Naive thymus-derived CD4-positive, alpha-beta T cell (primary cell): Measurements from ENCODE around the gene GLIPR2. TPM values are rescaled to one million over a fixed set of nuclear protein-coding genes. Genes with fewer than 3 reads are reported as not detected.

Experiments
- ATAC-seq: fragments of 150-1000 bp; cut with Tn5 transposase; 2 replicates; pipeline ENCODE4 v1.10.0; 2021; ENCODE audit warnings: mild to moderate bottlenecking, moderate library complexity
- CTCF ChIA-PET: fragments of 350-600 bp; sonication (Branson Sonifier 250); formaldehyde crosslinking; loops from one replicate; lab custom pipeline; 2021; ENCODE audit warnings: antibody characterized with exemption; lab: Charles Lee
- POLR2A ChIA-PET: fragments of 350-600 bp; sonication (Branson Sonifier 250); formaldehyde crosslinking; loops from one replicate; lab custom pipeline; 2021; ENCODE audit warnings: antibody characterized with exemption, inconsistent platforms; lab: Charles Lee
- DNase-seq, 9 donors: peaks; one replicate each; pipeline versions ENCODE4 v3.0.0 to v3.0.0-alpha.2; 2020 to 2022; ENCODE audit warnings: mixed read lengths in 1 of 9
- H3K27ac ChIP-seq: one replicate; pipeline ENCODE4 v1.7.0; 2013; ENCODE audit warnings: mild to moderate bottlenecking, low read depth, low read length, moderate library complexity
- H3K27me3 ChIP-seq, 2 donors: one replicate each; pipeline ENCODE4 v1.7.0; 2013; ENCODE audit warnings: low read length in 2 of 2, mild to moderate bottlenecking in 2 of 2, moderate library complexity in 2 of 2; ENCODE audit not compliant: control insufficient read depth in 2 of 2, insufficient read depth in 2 of 2
- H3K36me3 ChIP-seq, 3 experiments: 1 replicate in 2 of 3; 2 replicates in 1 of 3; pipeline ENCODE4 v1.7.0; 2013; ENCODE audit warnings: low read length in 3 of 3, mild to moderate bottlenecking in 3 of 3, moderate library complexity in 1 of 3; ENCODE audit not compliant: insufficient read depth in 3 of 3, control insufficient read depth in 2 of 3
- H3K4me1 ChIP-seq, 2 donors: one replicate each; pipeline ENCODE4 v1.7.0; 2013; ENCODE audit warnings: low read length in 2 of 2, mild to moderate bottlenecking in 2 of 2, moderate library complexity in 1 of 2; ENCODE audit not compliant: control insufficient read depth in 2 of 2, insufficient read depth in 2 of 2
- H3K4me3 ChIP-seq: 2 replicates; pipeline ENCODE4 v1.7.0; 2013; ENCODE audit warnings: mild to moderate bottlenecking, low read length
- H3K9me3 ChIP-seq, 3 experiments: 1 replicate in 2 of 3; 2 replicates in 1 of 3; pipeline ENCODE4 v1.7.0; 2013; ENCODE audit warnings: low read length in 3 of 3; ENCODE audit not compliant: control insufficient read depth in 2 of 3
- H3K27ac Mint-ChIP-seq, 9 donors: one replicate each; pipeline ENCODE4 v1.8.0; 2020 to 2022; ENCODE audit warnings: mixed read lengths in 9 of 9, mild to moderate bottlenecking in 8 of 9, moderate library complexity in 5 of 9, inconsistent platforms in 2 of 9
- H3K27me3 Mint-ChIP-seq, 5 donors: one replicate each; pipeline ENCODE4 v1.8.0; 2021 to 2022; ENCODE audit warnings: mixed read lengths in 5 of 5, mild to moderate bottlenecking in 1 of 5
- H3K36me3 Mint-ChIP-seq, 5 donors: one replicate each; pipeline ENCODE4 v1.8.0; 2020 to 2022; ENCODE audit warnings: mixed read lengths in 5 of 5, mild to moderate bottlenecking in 3 of 5, inconsistent platforms in 1 of 5
- H3K4me1 Mint-ChIP-seq, 7 donors: one replicate each; pipeline ENCODE4 v1.8.0; 2020 to 2022; ENCODE audit warnings: mixed read lengths in 7 of 7, mild to moderate bottlenecking in 3 of 7, inconsistent platforms in 1 of 7
- H3K4me3 Mint-ChIP-seq, 10 donors: one replicate each; pipeline ENCODE4 v1.8.0; 2020 to 2022; ENCODE audit warnings: mild to moderate bottlenecking in 10 of 10, mixed read lengths in 10 of 10, moderate library complexity in 6 of 10, inconsistent platforms in 2 of 10
- H3K9me3 Mint-ChIP-seq, 11 donors: one replicate each; pipeline ENCODE4 v1.8.0; 2020 to 2022; ENCODE audit warnings: mixed read lengths in 11 of 11, mild to moderate bottlenecking in 4 of 11, inconsistent platforms in 1 of 11, moderate library complexity in 1 of 11
- intact Hi-C, 2 donors: fragments of 100-400 bp; cut with micrococcal nuclease; formaldehyde crosslinking; loops; one replicate each; pipeline ENCODE4 v1.15.1; 2023
- polyA plus RNA-seq, 2 donors: library from polyadenylated mRNA; unstranded; fragments of 300-500 nt; fragmentation: Illumina TruSeq; gene quantifications; one replicate each; pipeline ENCODE4 v1.2.3, GENCODE V29; 2021
- total RNA-seq, 6 experiments: library from RNA in 5 of 6; stranded (reverse) in 5 of 6; gene quantifications; 1 replicate in 5 of 6; 2 replicates in 1 of 6; pipeline ENCODE4 v1.2.3 and lab custom pipeline; 2021 to 2026

GLIPR2 gene
- total and polyA plus RNA-seq, 7 experiments from 2014 or later: 7.7 to 74.7 (median 38.8) TPM

- peak overlapping the region; percentile 74 to 91 (median 88) for H3K4me3 Mint-ChIP-seq
- ChIA-PET POLR2A (interaction anchor here (0.6 to 2.7 kb wide), 10 partner anchors 8 to 39 kb away, joined by 3 to 14 read pairs (median 4); partner anchors contain the start of genes CCIN, CLTA and GLIPR2), CTCF (interaction anchor here (0.9 to 1.8 kb wide), 5 partner anchors 13 to 48 kb away, joined by 3 to 7 read pairs (median 4); partner anchors contain the start of genes CCIN and GLIPR2)
These were observed 15.0 kb downstream of the GLIPR2 start for GRCh38 chr9:36151316-36152210.

GRCh38 chr9:36152741-36153438 is 16.4 kb downstream of the GLIPR2 start:
- intact Hi-C loops: loop anchor here (1.0 kb wide), 6 partner anchors 8 to 50 kb away; partner anchors contain the start of genes CLTA (in 1 of the 2) and GLIPR2 (in 1 of the 2)
- peak overlapping the region; percentile 67 to 99 (median 87) for H3K27ac Mint-ChIP-seq
- peaks cover 55 to 59% of the 10 kb centered on the region in 2 donors for H3K4me1 ChIP-seq
- peak overlapping the region in 8 of 10 donors; percentile 27 to 62 (median 46) for H3K4me3 Mint-ChIP-seq
- peaks cover 0 to 9% (median 0%) of the 10 kb centered on the region in 3 experiments for H3K36me3 ChIP-seq
- H3K36me3 Mint-ChIP-seq: peaks cover 0 to 43% (median 14%) of the 10 kb centered on the region in 5 donors
- H3K27ac ChIP-seq: peak overlapping the region; percentile 88
- POLR2A ChIA-PET: interaction anchor here (0.6 to 2.6 kb wide), 9 partner anchors 9 to 287 kb away, joined by 3 to 14 read pairs (median 5); partner anchors contain the start of gene GLIPR2
- peaks cover 35 to 56% (median 49%) of the 10 kb centered on the region in 7 donors for H3K4me1 Mint-ChIP-seq
- CTCF ChIA-PET: interaction anchor here (0.9 to 1.8 kb wide), 2 partner anchors 14 to 16 kb away, joined by 3 to 7 read pairs; partner anchors contain the start of gene GLIPR2
- H3K9me3 ChIP-seq: no peaks in the 10 kb centered on the region
- no peaks in the 10 kb centered on the region for H3K27me3 Mint-ChIP-seq
- no peaks in the 10 kb centered on the region for H3K27me3 ChIP-seq
- ATAC-seq (no peak), DNase-seq (no peak)
- no peak overlapping the region for H3K4me3 ChIP-seq
- no peaks in the 10 kb centered on the region for H3K9me3 Mint-ChIP-seq

More at GRCh38 chr9:36151316-36152210, 15.0 kb downstream of the GLIPR2 start:
- Histone ChIP-seq H3K4me1 (peaks cover 63 to 68% of the 10 kb centered on the region in 2 donors), H3K27ac (peak overlapping the region; percentile 88), H3K27me3 (no peaks in the 10 kb centered on the region), H3K36me3 (peaks cover 0 to 7% (median 0%) of the 10 kb centered on the region in 3 experiments), H3K4me3 (peak overlapping the region; percentile 53), H3K9me3 (no peaks in the 10 kb centered on the region)
- peaks cover 46 to 68% (median 61%) of the 10 kb centered on the region in 7 donors for H3K4me1 Mint-ChIP-seq
- H3K9me3 Mint-ChIP-seq: peaks cover 0 to 4% (median 0%) of the 10 kb centered on the region in 11 donors
- peaks cover 0 to 47% (median 20%) of the 10 kb centered on the region in 5 donors for H3K36me3 Mint-ChIP-seq
- peak; percentile 94 for ATAC-seq
- intact Hi-C loops: loop anchor here (1.0 to 2.0 kb wide), 8 partner anchors 8 to 48 kb away; partner anchors contain the start of genes CLTA (in 2 of the 2) and GLIPR2 (in 2 of the 2)
- no peaks in the 10 kb centered on the region for H3K27me3 Mint-ChIP-seq
- H3K27ac Mint-ChIP-seq: peak overlapping the region; percentile 97 to 99 (median 99)
- peak; percentile 63 to 91 (median 87) for DNase-seq

GRCh38 chr9:36153746-36154145 is 17.2 kb downstream of the GLIPR2 start:
- H3K4me3 Mint-ChIP-seq: peak overlapping the region in 6 of 10 donors; percentile 0 to 69 (median 50)
- POLR2A ChIA-PET: interaction anchor here (0.7 to 1.6 kb wide), 2 partner anchors 12 to 62 kb away, joined by 4 to 8 read pairs; no protein-coding TSS in a partner anchor

GRCh38 chr9:36154331-36154952 is 17.9 kb downstream of the GLIPR2 start:
- Histone ChIP-seq H3K4me1 (peaks cover 39 to 45% of the 10 kb centered on the region in 2 donors), H3K27me3 (no peaks in the 10 kb centered on the region), H3K9me3 (no peaks in the 10 kb centered on the region), H3K27ac (peak overlapping the region; percentile 39), H3K4me3 (no peak overlapping the region), H3K36me3 (peaks cover 0 to 12% (median 0%) of the 10 kb centered on the region in 3 experiments)
- Mint-ChIP-seq H3K9me3 (peaks cover 0 to 3% (median 0%) of the 10 kb centered on the region in 11 donors), H3K27me3 (no peaks in the 10 kb centered on the region), H3K36me3 (peaks cover 0 to 54% (median 21%) of the 10 kb centered on the region in 5 donors), H3K27ac (peak overlapping the region in 8 of 9 donors; percentile 47 to 89 (median 68)), H3K4me3 (peak overlapping the region in 8 of 10 donors; percentile 0 to 69 (median 22)), H3K4me1 (peaks cover 38 to 51% (median 42%) of the 10 kb centered on the region in 7 donors)
- CTCF ChIA-PET: interaction anchor here (1.1 to 2.0 kb wide), 4 partner anchors 9 to 51 kb away, joined by 3 to 6 read pairs (median 4); partner anchors contain the start of gene GLIPR2
- intact Hi-C loops: no loop called here
- POLR2A ChIA-PET: interaction anchor here (0.7 to 1.6 kb wide), 4 partner anchors 10 to 63 kb away, joined by 3 to 8 read pairs (median 4); partner anchors contain the start of gene GLIPR2
- peak; percentile 40 for ATAC-seq
- DNase-seq: no peak

More at GRCh38 chr9:36153746-36154145, 17.2 kb downstream of the GLIPR2 start:
- H3K36me3 Mint-ChIP-seq: peaks cover 0 to 47% (median 18%) of the 10 kb centered on the region in 5 donors
- no peak for ATAC-seq
- CTCF ChIA-PET: interaction anchor here (2.0 kb wide), 1 partner anchor 17 kb away, joined by 4 read pairs; the partner anchor contains the start of gene GLIPR2
- H3K27ac ChIP-seq: no peak overlapping the region
- peak overlapping the region; percentile 67 to 99 (median 87) for H3K27ac Mint-ChIP-seq
- no peaks in the 10 kb centered on the region for H3K27me3 Mint-ChIP-seq
- H3K9me3 Mint-ChIP-seq: peaks cover 0 to 3% (median 0%) of the 10 kb centered on the region in 11 donors
- no peak overlapping the region for H3K4me3 ChIP-seq
- H3K4me1 ChIP-seq: peaks cover 46 to 51% of the 10 kb centered on the region in 2 donors
- intact Hi-C loops: no loop called here
- H3K9me3 ChIP-seq: no peaks in the 10 kb centered on the region
- DNase-seq: no peak
- peaks cover 0 to 9% (median 0%) of the 10 kb centered on the region in 3 experiments for H3K36me3 ChIP-seq
- peaks cover 34 to 53% (median 43%) of the 10 kb centered on the region in 7 donors for H3K4me1 Mint-ChIP-seq
- H3K27me3 ChIP-seq: no peaks in the 10 kb centered on the region

GRCh38 chr9:36156116-36156515 is 19.6 kb downstream of the GLIPR2 start:
- Mint-ChIP-seq H3K4me1 (peaks cover 26 to 41% (median 35%) of the 10 kb centered on the region in 7 donors), H3K4me3 (no peak overlapping the region), H3K27me3 (no peaks in the 10 kb centered on the region), H3K27ac (no peak overlapping the region), H3K9me3 (peaks cover 0 to 3% (median 0%) of the 10 kb centered on the region in 11 donors), H3K36me3 (peaks cover 0 to 53% (median 19%) of the 10 kb centered on the region in 5 donors)
- Histone ChIP-seq H3K27me3 (no peaks in the 10 kb centered on the region), H3K9me3 (no peaks in the 10 kb centered on the region), H3K4me3 (no peak overlapping the region), H3K4me1 (peaks cover 23 to 33% of the 10 kb centered on the region in 2 donors), H3K36me3 (peaks cover 0 to 12% (median 0%) of the 10 kb centered on the region in 3 experiments), H3K27ac (no peak overlapping the region)
- ChIA-PET CTCF (interaction anchor here (1.2 kb wide), 1 partner anchor 53 kb away, joined by 6 read pairs; no protein-coding TSS in a partner anchor), POLR2A (interaction anchor here (1.0 to 1.4 kb wide), 3 partner anchors 8 to 15 kb away, joined by 3 to 5 read pairs (median 5); no protein-coding TSS in a partner anchor)
- ATAC-seq (no peak), DNase-seq (no peak)
- intact Hi-C loops: no loop called here
